C4-2B (cell line): Measurements from ENCODE around the gene HDHD3.

Experiments used
- CTCF ChIP-seq: fragments of 450-650 bp; conservative IDR thresholded peaks from 2 replicates; pipeline ENCODE4 v1.5.1; 2017; ENCODE audit warnings: mild to moderate bottlenecking
- ZFX ChIP-seq: fragments of 450-650 bp; IDR thresholded peaks from 2 replicates; pipeline ENCODE4 v1.6.1; 2017

DNA sequence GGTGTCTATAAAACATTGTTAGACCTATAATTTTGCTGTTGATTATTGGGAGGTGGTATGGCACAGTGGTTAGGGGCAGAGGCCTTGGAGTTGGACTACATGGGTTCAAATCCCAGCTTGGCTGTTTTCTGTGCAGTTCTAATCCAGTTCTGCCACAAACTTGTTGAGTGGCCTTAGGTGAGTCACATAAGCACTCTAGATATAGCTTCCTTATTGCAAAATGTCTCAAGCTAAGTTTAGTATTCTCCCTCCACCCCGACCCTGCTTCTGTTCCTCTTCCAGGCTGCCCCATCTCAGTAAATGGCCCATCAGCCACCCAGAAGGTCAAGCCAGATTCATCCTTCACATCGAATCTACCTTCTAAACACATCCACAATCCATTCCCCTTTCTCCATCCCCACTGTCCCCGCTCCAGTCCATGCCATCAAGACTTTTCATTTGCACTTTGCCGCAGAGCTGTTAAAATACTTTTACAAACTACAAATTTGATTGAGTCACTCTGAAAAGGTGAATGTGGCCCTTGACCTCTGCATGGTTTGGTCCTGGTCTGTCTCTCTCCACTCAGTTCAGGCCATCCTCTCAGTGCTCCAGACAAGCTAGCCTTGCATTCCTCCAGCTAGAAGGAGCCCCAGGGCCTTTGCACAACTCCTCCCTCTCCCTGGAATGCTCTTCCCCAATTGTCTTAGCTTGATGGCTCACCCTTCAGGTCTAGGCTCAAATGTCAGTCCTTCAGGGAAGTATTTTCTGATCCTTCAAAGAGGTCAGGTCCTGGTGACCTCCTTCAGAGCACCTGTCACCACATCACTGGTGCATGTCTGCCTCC is 10.0 kb upstream of the HDHD3 start:
- TF ChIP-seq CTCF: no peak
- no peak for TF ChIP-seq ZFX
